SK-N-SH treated with all-trans-retinoic acid at 6 μM for 48 hours (cell line): ENCODE results near the gene HTR6.
A peak's percentile ranks its signal among the peaks of the same experiment; 100 is the strongest.

Source experiments
- ATAC-seq: fragments of 200-7000 bp; cut with Tn5 transposase; 3 replicates; pipeline ENCODE4 v1.9.1; 2020; ENCODE audit warnings: mild to moderate bottlenecking, moderate library complexity
- BACH2 ChIP-seq: fragments of 250-450 bp; sonication (Bioruptor Pico); IDR thresholded peaks from 2 replicates; pipeline ENCODE4 v1.9.0; 2021; ENCODE audit warnings: mild to moderate bottlenecking, borderline replicate concordance
- CREB5 ChIP-seq: fragments of 250-450 bp; sonication (Bioruptor Pico); IDR thresholded peaks from 2 replicates; pipeline ENCODE4 v1.5.1; 2020; ENCODE audit warnings: low read depth, mild to moderate bottlenecking, moderate library complexity
- CSDC2 ChIP-seq: fragments of 250-450 bp; sonication (Bioruptor Pico); IDR thresholded peaks from 2 replicates; pipeline ENCODE4 v1.5.0; 2020; ENCODE audit warnings: mild to moderate bottlenecking, moderate library complexity
- ESRRG ChIP-seq: fragments of 250-450 bp; sonication (Bioruptor Pico); IDR thresholded peaks from 2 replicates; pipeline ENCODE4 v1.6.1; 2021; ENCODE audit warnings: mild to moderate bottlenecking
- ISL1 ChIP-seq: fragments of 250-450 bp; sonication (Bioruptor Pico); IDR thresholded peaks from 2 replicates; pipeline ENCODE4 v2.1.2; 2022; ENCODE audit warnings: mild to moderate bottlenecking, moderate library complexity
- OSR1 ChIP-seq: fragments of 250-450 bp; sonication (Bioruptor Pico); IDR thresholded peaks from 2 replicates; pipeline ENCODE4 v1.8.0; 2022; ENCODE audit warnings: moderate library complexity, mild to moderate bottlenecking, inconsistent platforms
- RARB ChIP-seq: fragments of 250-450 bp; sonication (Bioruptor Pico); IDR thresholded peaks from 2 replicates; pipeline ENCODE4 v1.8.0; 2021; ENCODE audit warnings: mild to moderate bottlenecking, moderate library complexity
- SNAI2 ChIP-seq: fragments of 250-450 bp; sonication (Bioruptor Pico); IDR thresholded peaks from 2 replicates; pipeline ENCODE4 v1.5.0; 2020; ENCODE audit warnings: mild to moderate bottlenecking, moderate library complexity
- TCF4 ChIP-seq: fragments of 250-450 bp; sonication (Bioruptor Pico); IDR thresholded peaks from 2 replicates; pipeline ENCODE4 v1.8.0; 2021; ENCODE audit warnings: mild to moderate bottlenecking, moderate library complexity, borderline replicate concordance
- TOX ChIP-seq: fragments of 250-450 bp; sonication (Bioruptor Pico); IDR thresholded peaks from 2 replicates; pipeline ENCODE4 v1.8.0; 2021; ENCODE audit warnings: mild to moderate bottlenecking, moderate library complexity, borderline replicate concordance
- TSHZ2 ChIP-seq: fragments of 250-450 bp; sonication (Bioruptor Pico); IDR thresholded peaks from 2 replicates; pipeline ENCODE4 v1.5.0; 2020; ENCODE audit warnings: mild to moderate bottlenecking, moderate library complexity
- ZFP3 ChIP-seq: fragments of 250-450 bp; sonication (Bioruptor Pico); IDR thresholded peaks from 2 replicates; pipeline ENCODE4 v1.5.0; 2020; ENCODE audit warnings: mild to moderate bottlenecking, moderate library complexity
- ZFP30 ChIP-seq: fragments of 450-650 bp; formaldehyde crosslinking; IDR thresholded peaks from 2 replicates; pipeline ENCODE4 v1.5.0; 2022; ENCODE audit warnings: mild to moderate bottlenecking, moderate library complexity
- ZNF8 ChIP-seq: fragments of 450-650 bp; formaldehyde crosslinking; IDR thresholded peaks from 2 replicates; pipeline ENCODE4 v1.5.0; 2020; ENCODE audit warnings: mild to moderate bottlenecking, moderate library complexity
- TF ChIP-seq, protein P1 (sequence below): fragments of 250-450 bp; sonication (Bioruptor Pico); IDR thresholded peaks from 2 replicates; pipeline ENCODE4 v1.8.0; 2020; ENCODE audit warnings: mild to moderate bottlenecking, moderate library complexity, borderline replicate concordance
- TF ChIP-seq, protein P2 (sequence below): fragments of 250-450 bp; sonication (Bioruptor Pico); IDR thresholded peaks from 2 replicates; pipeline ENCODE4 v1.8.0; 2021; ENCODE audit warnings: low read depth, mild to moderate bottlenecking, moderate library complexity, borderline replicate concordance

HTR6 gene

GRCh38 chr1:19672237-19672636 is 7.6 kb downstream of the HTR6 start:
- no peak for ATAC-seq
- TF ChIP-seq CREB5: no peak
- TF ChIP-seq CSDC2 (CRISPR knock-in tag): no peak
- TF ChIP-seq, protein P1, sequence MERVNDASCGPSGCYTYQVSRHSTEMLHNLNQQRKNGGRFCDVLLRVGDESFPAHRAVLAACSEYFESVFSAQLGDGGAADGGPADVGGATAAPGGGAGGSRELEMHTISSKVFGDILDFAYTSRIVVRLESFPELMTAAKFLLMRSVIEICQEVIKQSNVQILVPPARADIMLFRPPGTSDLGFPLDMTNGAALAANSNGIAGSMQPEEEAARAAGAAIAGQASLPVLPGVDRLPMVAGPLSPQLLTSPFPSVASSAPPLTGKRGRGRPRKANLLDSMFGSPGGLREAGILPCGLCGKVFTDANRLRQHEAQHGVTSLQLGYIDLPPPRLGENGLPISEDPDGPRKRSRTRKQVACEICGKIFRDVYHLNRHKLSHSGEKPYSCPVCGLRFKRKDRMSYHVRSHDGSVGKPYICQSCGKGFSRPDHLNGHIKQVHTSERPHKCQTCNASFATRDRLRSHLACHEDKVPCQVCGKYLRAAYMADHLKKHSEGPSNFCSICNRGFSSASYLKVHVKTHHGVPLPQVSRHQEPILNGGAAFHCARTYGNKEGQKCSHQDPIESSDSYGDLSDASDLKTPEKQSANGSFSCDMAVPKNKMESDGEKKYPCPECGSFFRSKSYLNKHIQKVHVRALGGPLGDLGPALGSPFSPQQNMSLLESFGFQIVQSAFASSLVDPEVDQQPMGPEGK (CRISPR knock-in tag): no peak
- no peak for TF ChIP-seq TOX (CRISPR knock-in tag)
- TF ChIP-seq ZFP30 (CRISPR knock-in tag): no peak
- no peak for TF ChIP-seq ISL1 (CRISPR knock-in tag)
- no peak for TF ChIP-seq SNAI2 (CRISPR knock-in tag)

- TF ChIP-seq RARB (CRISPR knock-in tag) (no peak), TOX (CRISPR knock-in tag) (no peak), CREB5 (no peak), SNAI2 (CRISPR knock-in tag) (no peak), ZNF8 (CRISPR knock-in tag) (no peak), TSHZ2 (CRISPR knock-in tag) (no peak), ESRRG (CRISPR knock-in tag) (no peak), TCF4 (CRISPR knock-in tag) (no peak), CSDC2 (CRISPR knock-in tag) (no peak), OSR1 (no peak), ISL1 (CRISPR knock-in tag) (no peak), BACH2 (no peak), ZFP3 (CRISPR knock-in tag) (no peak)
- TF ChIP-seq, protein P2, sequence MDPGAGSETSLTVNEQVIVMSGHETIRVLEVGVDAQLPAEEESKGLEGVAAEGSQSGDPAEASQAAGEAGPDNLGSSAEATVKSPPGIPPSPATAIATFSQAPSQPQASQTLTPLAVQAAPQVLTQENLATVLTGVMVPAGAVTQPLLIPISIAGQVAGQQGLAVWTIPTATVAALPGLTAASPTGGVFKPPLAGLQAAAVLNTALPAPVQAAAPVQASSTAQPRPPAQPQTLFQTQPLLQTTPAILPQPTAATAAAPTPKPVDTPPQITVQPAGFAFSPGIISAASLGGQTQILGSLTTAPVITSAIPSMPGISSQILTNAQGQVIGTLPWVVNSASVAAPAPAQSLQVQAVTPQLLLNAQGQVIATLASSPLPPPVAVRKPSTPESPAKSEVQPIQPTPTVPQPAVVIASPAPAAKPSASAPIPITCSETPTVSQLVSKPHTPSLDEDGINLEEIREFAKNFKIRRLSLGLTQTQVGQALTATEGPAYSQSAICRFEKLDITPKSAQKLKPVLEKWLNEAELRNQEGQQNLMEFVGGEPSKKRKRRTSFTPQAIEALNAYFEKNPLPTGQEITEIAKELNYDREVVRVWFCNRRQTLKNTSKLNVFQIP (CRISPR knock-in tag): no peak
- ATAC-seq: no peak
Measured at GRCh38 chr1:19675797-19676196, 11.1 kb downstream of the HTR6 start.

DNA sequence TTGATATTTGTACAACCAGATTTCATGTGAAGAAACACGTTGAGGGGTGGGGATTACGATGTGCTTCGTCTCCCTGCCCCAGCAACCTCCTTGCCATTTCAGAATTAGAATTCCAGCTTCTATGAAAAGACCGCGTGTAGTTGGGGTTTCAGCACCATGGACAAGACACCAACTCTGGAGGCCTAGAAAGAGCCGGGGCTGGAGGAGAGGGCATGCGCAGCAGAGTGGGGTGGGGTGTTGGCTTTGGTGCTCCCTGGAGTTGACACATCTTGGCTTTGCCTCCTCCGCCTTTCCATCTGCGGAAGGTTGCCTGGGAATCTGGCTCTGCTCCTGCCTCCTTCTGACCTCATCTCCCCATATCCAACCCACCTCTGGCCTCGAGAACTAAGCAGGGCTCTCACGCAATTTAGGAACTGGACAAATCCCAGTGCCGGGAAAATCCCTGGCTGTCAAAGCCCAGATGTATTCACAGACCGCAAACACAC is 11.8 kb downstream of the HTR6 start:
- ATAC-seq: peak; percentile 48; the same call in 2 of the 3 replicates
- no peak for TF ChIP-seq TSHZ2 (CRISPR knock-in tag)
- 0 out of 2 replicates have a peak, but pooled peaks have one; percentile 29 for TF ChIP-seq ZFP3 (CRISPR knock-in tag)
- TF ChIP-seq ZNF8 (CRISPR knock-in tag): no peak
